Activated CD4-positive, alpha-beta T cell treated with anti-CD3 and anti-CD28 coated beads for 4 hours (primary cell): ENCODE results near the gene C17orf58.
A peak's percentile ranks its signal among the peaks of the same experiment; 100 is the strongest.
"Not testable (repeated sequence)": the region's sequence is repeated elsewhere in the genome, so short reads cannot be mapped to it uniquely, and the experiment has no call there.

Source experiments
- DNase-seq, 2 donors: peaks; one replicate each; pipeline ENCODE4 v3.0.0-alpha.2; 2020

Gene C17orf58

DNA sequence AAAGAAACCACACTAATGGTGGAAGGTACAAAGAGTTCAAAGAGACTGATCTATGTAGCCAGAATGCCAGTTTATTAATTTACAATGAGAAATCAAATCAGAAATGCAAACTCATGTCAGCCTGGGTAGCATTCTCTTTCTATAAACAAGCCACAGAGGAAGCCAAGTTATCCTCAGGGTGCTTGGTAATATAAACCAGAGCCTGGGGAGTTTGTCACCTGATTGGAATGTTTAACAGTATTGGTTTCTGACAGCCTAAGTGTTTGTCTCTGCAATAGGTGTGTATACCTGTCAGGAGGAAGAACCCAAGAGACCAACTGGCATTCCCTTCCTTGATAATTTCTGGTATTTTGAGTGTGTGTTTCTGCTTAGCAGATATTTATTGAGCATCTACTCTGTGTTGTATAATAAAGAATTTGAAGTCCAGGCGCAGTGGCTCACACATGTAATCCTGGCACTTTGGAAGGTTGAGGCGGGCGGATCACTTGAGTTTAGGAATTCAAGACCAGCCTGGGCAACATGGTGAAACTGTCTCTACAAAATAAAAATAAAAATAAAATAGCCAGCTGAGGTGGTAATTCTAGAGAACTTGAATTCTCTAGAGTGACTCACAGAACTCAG is 3.1 kb upstream of the C17orf58 start:
- DNase-seq: no peak

DNA sequence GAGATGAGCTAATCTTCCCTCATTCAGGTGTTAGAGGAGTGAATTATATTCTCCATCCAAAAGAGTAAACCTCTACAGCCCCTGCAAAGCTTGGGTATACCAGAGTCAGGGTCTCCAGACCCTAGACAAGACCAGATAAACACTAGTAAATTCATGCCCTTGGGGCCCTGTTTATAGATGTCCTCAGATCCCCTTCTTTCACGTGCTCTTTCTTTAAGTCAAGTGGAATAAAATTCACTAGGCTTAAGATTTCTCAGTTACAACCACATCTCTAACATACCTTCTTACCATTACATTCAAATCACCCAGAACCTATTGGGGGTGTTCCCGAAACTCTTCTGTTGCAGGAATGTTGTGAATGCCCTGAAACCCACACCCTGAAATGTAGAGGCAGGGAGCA is 2.2 kb upstream of the C17orf58 start:
- DNase-seq: no peak

DNA sequence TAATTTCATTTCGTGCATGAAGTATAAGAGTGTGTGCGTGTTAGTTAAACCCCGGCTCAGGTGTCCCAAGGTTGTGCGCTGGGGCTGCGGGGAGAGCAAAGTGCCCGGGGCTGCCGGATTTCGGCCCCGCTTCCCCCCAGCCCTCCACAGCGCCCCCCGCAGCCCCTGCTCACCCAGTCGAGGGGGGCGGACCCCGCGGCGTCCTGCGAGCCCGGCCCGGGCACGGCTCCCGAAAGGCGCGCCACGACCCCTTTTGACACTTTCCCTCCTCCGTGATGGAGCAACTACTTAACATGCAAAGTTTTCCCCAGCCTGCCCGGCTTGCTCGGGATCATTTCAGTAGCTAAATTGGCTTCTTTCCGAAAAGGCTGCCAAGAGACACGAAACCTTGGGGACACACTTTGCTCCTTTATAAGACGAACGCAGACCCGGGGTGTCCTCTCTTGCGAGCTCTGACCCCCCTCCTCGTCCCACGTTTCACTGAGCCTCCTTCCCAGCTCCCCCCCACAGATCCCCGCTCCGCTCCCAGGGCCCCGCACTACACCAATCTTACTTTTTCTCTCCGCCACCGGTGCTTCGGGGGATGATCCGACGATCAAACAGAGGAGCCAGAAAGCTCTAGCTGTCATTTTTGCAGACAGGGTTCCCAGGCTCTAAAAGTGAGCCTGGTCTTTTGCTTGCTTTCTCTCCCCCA is 552 bp downstream of the C17orf58 start:
- DNase-seq: no peak

DNA sequence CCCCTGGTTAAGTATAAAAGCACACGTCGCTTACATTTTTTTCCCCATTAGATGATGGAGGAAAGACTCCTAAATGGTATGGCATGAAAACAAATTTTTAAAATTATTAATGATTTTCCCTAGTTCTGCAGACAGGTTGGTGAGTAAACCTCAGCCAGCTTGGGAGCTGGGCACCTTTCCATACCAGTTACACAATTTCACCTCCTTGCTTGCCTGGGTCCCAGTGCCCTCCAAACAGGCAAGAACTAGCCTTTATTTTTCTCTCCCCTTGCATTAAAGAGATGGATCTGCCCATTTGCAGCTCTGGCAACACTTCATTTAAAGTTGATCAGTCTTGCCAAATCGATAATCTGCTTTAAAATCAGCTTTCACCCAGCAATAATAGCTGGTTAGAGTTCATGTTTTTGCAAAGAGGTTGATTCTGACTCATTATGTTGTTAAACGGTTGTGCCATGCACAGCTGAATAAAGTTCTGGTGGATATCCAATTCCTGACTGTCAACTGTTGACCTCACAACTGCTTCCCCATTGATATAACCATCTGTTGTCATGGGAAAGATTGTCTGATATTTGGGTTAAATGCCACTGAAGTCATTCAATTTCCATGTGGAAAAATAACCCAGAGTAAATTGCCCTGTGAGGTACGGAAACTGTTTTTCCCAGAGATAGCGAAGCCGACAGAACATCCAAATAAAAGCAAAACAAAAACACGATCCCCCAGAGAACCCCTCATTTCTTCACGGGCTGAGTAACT is 1.3 kb downstream of the C17orf58 start:
- no peak for DNase-seq

DNA sequence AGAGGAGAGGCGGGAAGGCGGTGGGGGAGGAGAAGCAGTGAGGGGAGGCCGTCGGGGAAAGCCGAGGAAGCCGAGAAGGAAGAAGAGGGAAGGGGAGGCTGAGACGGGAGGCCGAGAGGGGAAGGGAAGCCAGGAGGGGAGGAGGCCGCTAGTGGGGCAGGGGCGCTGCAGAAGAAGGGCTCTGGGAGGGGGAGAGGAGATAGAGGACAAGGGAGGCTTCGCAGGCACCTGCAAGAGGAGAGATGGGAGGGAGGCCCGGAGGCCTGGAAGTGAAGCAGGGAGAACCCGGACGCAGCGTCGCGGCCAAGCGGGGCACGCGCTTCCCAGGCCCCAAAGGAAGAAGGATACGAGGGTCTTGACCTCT is 2.3 kb downstream of the C17orf58 start:
- DNase-seq: no peak

DNA sequence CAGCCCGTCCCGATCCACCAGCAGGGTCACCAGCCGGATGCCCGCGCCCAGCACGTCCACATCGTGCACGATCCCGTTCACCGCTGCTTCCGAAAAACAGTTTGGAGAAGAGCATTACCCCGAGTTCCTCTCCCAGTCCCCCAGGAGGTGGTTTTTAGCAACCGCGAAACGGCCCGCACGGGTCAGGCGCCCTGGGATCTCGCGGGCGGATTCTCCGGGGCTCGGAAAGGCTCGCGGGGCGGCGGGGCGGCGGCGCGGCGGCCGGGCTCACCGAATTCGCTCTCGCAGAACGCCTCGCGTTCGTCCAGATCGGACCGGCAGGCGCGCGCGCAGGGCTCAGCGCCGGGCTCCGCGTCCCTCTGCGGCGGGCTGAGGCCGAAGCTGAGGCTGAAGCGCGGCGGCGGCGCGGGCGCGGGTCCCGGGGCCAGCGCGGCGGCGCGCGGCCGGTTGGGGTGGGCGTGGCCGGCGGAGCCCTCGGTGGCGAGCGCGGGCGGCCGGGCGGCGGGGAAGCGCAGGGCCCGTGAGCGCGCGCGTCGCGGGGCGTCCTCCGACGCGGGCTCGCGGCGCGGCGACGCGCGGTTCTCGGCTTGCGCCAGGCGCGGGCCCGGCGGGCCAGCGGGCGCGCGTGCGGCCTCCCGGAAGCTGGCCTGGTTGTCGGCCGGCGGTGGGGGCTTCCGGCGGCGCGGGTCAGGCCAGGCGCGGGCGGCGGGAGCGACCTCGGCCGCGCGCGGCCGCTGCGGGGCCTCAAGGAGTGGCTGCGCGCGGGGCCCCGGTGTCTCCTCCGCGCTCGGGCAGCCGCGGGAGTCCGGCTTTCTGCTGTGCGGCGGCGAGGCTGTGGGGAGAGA is 2.9 kb downstream of the C17orf58 start:
- DNase-seq: peak; percentile 61 to 63

DNA sequence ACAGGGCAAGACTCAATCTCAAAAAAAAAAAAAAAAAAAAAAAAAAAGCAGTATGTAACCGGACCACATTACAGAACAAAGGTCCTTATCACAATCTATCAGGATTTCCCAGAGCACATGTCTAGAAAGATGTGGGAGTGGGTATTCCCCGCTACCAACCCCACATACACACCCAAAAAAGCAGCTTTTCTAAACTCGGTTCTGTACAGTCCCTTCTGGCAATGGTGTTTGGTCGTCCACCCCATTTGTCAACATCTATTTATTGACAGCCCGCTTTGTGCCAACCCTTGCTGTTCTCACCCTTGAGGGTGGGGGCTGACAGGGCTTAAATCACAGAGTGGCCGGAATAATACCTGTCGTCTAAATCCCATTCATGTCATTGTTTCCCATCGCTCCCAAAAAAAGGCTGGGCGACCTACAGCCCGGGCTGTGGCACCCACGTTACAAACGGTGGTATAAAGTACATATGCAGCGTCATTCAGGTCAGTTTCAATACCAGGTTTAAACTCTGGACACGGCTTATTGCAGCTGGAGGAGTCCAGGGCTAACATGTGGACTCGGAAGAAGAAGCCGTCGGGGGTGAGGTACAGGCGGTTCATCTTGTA is 3.6 kb downstream of the C17orf58 start:
- DNase-seq: no peak

DNA sequence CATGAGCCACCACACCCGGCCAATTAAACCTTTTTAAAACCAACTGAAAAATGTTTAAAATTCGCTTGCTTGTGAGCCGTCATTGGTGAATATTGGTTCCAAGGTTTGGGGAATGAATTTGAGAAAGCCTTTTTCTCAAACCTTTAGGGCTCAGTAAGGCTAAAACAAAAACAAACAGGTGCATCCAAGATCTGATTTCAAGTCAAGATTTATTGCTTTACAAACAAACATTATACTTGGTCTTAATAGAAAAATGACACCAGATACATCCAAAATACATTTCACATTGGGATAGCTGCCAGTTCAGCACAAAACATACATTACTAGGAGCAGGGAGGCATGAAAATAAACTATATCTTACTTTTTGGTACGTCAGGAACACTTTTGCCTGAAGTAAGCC is 5.4 kb downstream of the C17orf58 start:
- no peak for DNase-seq

DNA sequence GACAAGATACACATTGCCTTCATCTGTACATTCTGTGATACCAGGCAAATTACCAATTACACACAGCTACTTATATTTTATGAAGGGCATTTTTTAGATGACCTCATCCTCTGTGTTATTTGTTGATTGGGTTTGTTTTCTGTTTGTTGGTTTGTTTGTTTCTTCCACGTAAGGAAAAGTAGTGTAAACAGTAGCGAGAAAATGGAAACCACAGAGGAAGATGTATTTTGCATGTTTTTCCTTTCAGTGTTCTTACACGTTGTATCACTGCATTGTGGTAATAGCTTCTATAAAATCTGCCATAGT is 12.9 kb downstream of the C17orf58 start:
- DNase-seq: no peak

DNA sequence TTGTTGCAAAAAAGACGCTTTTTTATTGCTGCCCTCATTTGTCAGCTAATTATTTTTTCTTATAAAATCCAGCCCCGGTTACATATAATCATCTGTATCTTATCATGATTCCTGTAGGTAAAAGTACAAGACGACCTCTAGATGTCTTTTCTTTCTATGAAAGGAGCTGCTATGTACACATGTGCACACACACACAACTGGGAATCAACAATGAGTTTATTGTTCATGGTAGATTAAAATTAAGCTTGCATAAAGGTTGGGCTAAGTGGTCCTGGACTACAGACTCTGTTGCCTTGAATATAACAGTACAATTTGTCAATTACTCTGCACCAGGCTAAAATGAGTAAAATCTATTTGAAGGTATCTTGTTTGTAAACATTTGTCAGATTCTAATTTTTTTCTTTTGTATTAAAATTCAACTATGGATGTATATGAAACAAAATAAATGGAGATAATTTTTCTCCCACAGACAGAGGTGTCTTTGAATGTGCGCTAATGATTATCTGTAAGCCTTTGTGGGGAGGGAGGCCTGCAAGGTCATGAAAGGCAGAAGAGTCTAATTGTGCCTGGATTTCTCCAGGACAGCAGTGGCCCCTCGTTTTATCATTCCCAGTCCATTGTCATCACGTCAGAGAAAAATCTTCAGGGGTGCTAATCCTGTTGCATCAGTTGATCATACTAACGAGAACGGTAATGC is 13.4 kb downstream of the C17orf58 start:
- DNase-seq: no peak

DNA sequence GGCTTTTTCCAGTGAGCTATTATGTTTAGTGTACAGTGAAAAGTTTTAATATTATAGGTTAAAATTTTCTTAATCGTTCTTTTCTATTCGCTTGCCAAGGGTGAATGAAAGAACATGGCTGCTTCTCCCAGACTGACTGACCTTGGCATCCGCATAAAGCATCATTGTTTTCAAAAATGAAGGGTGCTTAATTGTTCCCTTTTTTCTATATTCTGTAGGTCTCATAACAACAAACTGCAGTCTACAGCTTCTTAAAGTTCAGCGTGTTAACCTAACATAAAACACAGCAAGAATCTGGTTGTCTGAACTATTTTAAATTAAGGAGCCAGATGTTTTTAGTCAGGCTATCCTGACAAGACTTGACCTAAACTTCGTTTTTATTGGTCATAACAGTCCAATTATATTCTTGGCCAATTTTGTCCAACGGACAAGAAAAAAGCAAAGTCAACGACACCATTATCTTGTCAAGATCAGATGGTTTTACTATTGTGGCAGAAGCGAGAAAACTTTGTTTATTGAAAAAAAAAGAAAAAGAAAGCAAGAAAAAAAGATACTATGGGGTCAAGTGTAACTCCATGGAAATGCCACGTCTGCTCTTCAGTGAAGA is 14.1 kb downstream of the C17orf58 start:
- no peak for DNase-seq

DNA sequence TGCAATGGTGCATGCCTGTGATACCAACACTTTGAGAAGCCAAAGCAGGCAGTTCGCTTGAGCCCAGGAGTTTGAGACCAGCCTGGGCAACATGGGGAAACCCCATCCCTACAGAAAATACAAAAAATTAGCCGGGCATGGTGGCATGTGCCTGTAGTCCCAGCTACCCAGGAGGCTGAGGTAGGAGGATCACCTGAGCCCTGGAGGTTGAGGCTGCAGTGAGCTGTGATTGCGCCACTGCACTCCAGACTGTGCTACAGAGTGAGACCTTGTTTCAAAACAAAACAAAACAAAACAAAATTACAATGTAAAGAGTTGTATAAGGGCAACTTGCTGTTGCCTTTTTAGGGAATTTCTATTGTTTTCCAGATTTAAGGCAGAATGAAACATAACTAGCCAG is 15.4 kb downstream of the C17orf58 start:
- not testable (repeated sequence) for DNase-seq

DNA sequence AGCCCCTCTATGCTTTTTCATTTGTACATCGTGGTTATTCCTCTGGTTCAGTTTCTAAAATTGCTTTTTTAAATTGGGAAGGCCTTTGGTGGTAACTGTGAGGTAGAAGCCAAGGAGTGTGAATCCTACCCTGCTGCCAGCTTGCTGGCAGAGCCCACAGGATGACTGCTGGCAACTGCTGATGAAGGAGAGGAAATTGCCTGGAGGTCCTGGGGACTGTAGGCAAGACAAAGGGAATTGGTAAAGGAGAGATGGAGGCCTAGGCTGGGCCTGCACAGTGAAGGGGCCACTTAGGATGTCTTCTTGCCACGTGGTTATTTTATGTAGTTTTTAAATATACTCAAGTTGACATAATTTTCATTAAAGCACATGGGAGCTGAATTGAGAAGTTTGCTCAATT is 15.8 kb downstream of the C17orf58 start:
- DNase-seq: no peak

DNA sequence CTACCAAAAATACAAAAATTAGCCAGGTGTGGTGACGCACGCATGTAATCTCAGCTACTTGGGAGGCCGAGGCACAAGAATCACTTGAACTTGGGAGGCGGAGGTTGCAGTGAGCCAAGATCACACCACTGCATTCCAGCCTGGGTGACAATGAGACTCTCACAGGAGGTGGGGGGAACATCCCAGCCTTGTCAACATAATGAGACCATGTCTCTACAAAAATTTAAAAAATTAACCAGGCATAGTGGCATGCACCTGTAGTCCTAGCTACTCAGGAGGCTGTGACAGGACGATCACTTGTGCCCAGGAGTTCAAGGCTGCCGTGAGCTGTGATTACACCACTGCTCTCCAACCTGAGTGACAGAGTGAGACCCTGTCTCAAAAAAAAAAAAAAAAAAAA is 20.0 kb downstream of the C17orf58 start:
- not testable (repeated sequence) for DNase-seq

DNA sequence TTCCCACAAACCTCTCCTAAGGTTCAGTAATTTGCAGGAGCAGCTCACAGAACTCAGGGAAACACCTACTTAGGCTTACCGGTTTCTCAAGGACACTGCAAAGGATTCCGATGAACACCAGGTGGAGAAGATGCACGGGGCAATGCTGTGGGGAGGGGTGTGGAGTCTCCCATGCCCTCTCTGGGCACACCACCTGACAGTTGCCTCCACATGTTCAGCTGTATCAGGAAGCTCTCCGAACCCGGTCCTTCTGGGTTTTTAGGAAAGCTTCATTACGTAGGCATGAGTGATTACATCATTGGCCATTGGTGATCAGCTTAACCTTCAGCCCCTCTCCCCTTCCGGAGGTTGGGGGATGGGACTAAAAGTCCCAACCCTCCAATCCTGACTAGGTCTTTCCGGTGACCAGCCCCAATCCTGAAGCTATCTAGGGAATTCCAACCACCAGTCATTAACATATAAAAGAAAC is 21.6 kb downstream of the C17orf58 start:
- DNase-seq: no peak

DNA sequence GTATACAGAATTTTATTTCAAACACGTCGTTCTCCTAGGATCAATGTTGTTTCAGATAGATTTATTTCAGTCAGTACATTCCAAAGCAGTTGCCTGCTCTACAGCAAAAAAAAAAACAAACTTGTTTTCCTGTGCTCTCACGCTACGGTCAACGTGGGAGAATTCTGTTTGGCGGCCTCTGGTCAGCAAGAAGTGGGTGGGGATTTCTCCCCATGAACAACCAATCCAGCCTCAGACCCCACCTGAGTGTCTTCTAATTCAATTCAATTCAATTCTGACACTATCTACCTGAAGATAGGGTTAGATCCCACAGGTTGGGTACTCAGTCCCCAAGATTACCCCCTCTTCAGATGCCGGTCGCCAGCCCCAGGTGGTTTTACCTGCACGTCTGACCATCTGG is 22.1 kb downstream of the C17orf58 start:
- DNase-seq: no peak

DNA sequence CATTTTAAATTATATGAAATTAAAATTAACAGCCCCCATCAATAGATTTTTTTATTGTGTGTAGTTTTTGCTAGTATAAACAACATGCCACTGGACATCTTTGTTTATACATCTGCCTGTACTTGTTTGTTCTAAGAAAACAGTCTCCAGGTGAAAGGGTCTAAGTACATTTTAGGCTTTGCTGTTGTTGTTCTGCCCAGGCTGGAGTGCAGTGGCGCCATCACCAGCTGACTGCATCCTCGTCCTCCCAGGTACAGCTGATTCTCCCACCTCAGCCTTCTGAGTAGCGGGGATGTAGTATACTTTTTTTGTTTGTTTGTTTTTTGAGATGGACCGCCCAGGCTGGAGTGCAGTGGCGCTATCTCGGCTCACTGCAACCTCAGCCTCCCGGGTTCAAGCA is 25.5 kb downstream of the C17orf58 start:
- DNase-seq: no peak

DNA sequence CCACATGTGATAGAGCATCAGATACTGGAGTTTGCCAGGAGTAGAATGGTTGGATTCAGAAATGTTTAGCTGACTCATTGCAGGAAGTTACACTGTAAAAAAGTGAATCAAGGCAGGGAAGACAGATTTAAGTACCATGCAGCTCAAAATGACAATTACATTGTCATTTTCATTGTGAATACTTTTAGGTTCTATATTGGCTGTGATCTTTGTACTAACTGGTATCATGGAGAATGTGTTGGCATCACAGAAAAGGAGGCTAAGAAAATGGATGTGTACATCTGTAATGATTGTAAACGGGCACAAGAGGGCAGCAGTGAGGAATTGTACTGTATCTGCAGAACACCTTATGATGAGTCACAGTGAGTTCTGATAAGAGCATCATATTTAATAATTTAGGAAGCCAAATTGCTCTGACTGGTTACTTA is 33.1 kb downstream of the C17orf58 start:
- peak; percentile 72 to 79 for DNase-seq

DNA sequence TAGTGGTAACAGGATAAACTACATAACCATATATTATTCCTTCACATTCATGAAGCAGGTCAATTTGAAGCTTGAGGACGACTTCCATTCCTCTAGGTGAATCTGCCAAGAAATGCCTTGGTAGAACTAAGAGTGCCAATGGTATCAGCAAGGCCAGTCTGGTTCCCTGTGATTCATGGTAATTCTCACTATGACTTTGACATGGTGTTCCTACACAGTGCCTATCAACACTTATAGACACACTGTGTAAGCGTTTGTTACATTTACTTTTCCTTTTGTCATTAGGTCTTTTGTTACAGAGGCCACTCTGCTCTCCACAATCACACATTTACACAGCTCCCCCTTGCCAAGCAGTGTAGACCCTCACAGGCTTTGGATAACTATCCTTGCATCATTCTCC is 34.1 kb downstream of the C17orf58 start:
- not testable (repeated sequence) for DNase-seq

DNA sequence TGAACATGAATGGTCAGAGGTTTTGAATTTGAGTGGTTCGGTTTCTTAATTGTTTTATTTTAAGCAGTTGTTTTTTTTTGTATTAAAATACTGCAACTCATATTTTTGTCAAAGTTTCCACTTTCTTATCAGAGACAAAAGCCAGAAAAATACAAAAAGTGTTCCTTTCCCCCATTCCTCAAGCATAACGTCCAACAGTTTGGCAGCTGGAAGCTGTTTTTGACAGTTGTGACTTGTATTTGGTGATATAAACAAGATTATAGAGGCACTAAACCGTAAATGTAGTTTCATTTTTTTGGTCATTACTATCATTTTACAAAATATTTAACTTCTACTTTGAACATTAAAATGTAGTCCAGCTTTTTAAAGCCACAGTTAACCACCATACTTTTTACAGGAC is 36.0 kb downstream of the C17orf58 start:
- not testable (repeated sequence) for DNase-seq

DNA sequence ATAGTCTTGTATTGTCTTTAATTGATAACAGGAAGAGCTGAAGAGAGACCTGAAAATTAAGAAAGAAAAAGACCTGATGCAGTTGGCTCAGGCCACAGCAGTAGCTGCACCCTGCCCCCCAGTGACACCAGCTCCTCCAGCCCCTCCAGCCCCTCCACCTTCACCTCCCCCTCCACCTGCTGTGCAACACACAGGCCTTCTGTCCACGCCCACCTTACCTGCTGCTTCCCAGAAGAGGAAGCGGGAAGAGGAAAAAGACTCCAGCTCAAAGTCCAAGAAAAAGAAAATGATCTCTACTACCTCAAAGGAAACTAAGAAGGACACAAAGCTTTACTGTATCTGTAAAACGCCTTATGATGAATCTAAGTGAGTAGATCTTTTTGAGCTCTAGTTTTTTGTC is 36.8 kb downstream of the C17orf58 start:
- no peak for DNase-seq

DNA sequence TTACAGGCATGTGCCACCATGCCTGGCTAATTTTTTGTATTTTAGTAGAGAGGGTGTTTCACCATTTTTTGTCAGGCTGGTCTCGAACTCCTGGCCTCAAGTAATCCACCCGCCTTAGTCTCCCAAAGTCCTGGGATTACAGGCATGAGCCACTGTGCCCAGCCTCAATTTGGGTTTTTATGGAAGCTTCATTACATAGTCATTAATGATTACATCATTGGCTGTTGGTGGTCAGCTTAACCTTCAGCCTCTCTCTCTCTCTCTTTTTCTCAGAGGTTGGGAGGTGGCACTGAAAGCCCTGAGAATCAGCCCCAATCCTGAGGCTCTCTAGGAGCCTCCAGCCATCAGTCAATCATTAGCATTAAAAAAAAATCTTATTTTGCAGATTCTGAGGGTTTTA is 45.3 kb downstream of the C17orf58 start:
- no peak for DNase-seq
